D721Med (cell line): Measurements from ENCODE around the gene PTCD1.

Source experiments
- DNase-seq: peaks from one replicate; pipeline ENCODE4 v3.0.0; 2011; ENCODE audit warnings: low spot score; ENCODE audit not compliant: insufficient read length
- FAIRE-seq: peaks from 2 replicates; lab custom pipeline; 2011; peaks lifted over from hg19 to GRCh38; lab: Jason Lieb, UNC
- CTCF ChIP-seq: IDR thresholded peaks from 2 replicates; pipeline ENCODE4 v1.5.1; 2012; ENCODE audit warnings: mild to moderate bottlenecking, control low read depth; ENCODE audit not compliant: insufficient read depth; ENCODE audit errors: missing control alignments

Gene PTCD1

GRCh38 chr7:99394188-99394502, 44.5 kb downstream of the PTCD1 start:
- no peak for FAIRE-seq
- DNase-seq = no peak
- no peak for TF ChIP-seq CTCF

- FAIRE-seq (no peak), DNase-seq (peak; percentile 61)
- no peak for TF ChIP-seq CTCF
Observed at GRCh38 chr7:99393355-99394187, 45.0 kb downstream of the PTCD1 start.

GRCh38 chr7:99392659-99393354, 45.8 kb downstream of the PTCD1 start:
- no peak for FAIRE-seq
- peak; percentile 85 for DNase-seq
- TF ChIP-seq CTCF = no peak

GRCh38 chr7:99392046-99392445, 46.6 kb downstream of the PTCD1 start:
- TF ChIP-seq CTCF = no peak
- DNase-seq (no peak), FAIRE-seq (no peak)

- no peak for DNase-seq
- TF ChIP-seq CTCF = no peak
- FAIRE-seq = no peak
Observed at GRCh38 chr7:99390941-99391602, 47.5 kb downstream of the PTCD1 start.

- TF ChIP-seq CTCF = no peak
- DNase-seq (no peak), FAIRE-seq (no peak)
Observed at GRCh38 chr7:99389772-99390171, 48.8 kb downstream of the PTCD1 start.
